Smooth muscle cell of trachea (primary cell): ENCODE data around the gene RECK. TPM values are rescaled to one million over a fixed set of nuclear protein-coding genes. Genes with fewer than 3 reads are reported as not detected.

Experiments used
- total RNA-seq: library from RNA; depleted of rRNA; stranded (reverse); fragments of >200 nt; gene quantifications from 2 replicates; pipeline ENCODE4 v1.2.1, GENCODE V29; 2014

RECK gene, protein sequence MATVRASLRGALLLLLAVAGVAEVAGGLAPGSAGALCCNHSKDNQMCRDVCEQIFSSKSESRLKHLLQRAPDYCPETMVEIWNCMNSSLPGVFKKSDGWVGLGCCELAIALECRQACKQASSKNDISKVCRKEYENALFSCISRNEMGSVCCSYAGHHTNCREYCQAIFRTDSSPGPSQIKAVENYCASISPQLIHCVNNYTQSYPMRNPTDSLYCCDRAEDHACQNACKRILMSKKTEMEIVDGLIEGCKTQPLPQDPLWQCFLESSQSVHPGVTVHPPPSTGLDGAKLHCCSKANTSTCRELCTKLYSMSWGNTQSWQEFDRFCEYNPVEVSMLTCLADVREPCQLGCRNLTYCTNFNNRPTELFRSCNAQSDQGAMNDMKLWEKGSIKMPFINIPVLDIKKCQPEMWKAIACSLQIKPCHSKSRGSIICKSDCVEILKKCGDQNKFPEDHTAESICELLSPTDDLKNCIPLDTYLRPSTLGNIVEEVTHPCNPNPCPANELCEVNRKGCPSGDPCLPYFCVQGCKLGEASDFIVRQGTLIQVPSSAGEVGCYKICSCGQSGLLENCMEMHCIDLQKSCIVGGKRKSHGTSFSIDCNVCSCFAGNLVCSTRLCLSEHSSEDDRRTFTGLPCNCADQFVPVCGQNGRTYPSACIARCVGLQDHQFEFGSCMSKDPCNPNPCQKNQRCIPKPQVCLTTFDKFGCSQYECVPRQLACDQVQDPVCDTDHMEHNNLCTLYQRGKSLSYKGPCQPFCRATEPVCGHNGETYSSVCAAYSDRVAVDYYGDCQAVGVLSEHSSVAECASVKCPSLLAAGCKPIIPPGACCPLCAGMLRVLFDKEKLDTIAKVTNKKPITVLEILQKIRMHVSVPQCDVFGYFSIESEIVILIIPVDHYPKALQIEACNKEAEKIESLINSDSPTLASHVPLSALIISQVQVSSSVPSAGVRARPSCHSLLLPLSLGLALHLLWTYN
- 81.6 and 138 TPM in 2 replicates for total RNA-seq

GRCh38 chr9:36036780-36037548 is at the start of gene RECK:
Gene RECK (plus strand): TSS chr9:36036913. CDS start chr9:36036999, 86 bp downstream.

GRCh38 chr9:36136272-36136893 is 99.7 kb downstream of the RECK start, which contains the start of gene GLIPR2:
Gene GLIPR2 (plus strand): TSS chr9:36136733. CDS start chr9:36136779, 46 bp downstream.

DNA sequence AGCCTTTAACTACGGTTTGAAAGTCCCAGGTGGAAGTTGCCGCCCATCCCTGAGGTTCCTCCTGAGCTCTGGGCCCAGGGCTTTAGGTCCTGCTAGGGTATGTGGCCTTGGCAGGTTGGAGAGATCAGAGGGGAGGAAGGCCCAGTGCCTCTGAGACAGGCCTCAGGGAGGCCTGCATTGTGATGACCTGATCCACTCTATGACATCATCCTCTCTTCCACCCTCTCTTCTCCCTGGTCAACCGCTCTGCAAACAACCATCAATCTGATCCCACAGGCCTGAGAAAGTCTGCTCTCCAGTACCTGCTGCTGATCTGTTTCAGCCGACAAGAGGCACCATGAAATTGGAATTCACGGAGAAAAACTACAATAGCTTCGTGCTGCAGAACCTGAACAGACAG is 132.5 kb downstream of the RECK start, which contains the start of gene CCIN:
Gene CCIN (plus strand): TSS at position 223 of the 400 bp plus-strand sequence. CDS start 115 bp downstream, at position 338.

Other genes with a start within 250 kb of the RECK start
- 48.6 and 54.3 TPM in 2 replicates for gene NPR2, start 245.3 kb upstream of the RECK start, total RNA-seq
- 0.99 and 1.5 TPM in 2 replicates for gene SPAG8, start 224.7 kb upstream of the RECK start, total RNA-seq
- gene HINT2, start 221.9 kb upstream of the RECK start, total RNA-seq: 12.1 and 30.5 TPM in 2 replicates
- gene FAM221B, start 208.2 kb upstream of the RECK start, total RNA-seq: not detected in 2 replicates
- 6.5 and 7.4 TPM in 2 replicates for gene TMEM8B, start 207.7 kb upstream of the RECK start, total RNA-seq
- gene OR13J1, start 166.5 kb upstream of the RECK start, total RNA-seq: not detected in 2 replicates
- gene HRCT1, start 130.7 kb upstream of the RECK start, total RNA-seq: 0.15 and 0.83 TPM in 2 replicates
- gene SPAAR, start 127.4 kb upstream of the RECK start, total RNA-seq: under 0.01 TPM in 1 of 2 replicates, not detected in the other
- not detected in 2 replicates for gene OR2S2, start 78.8 kb upstream of the RECK start, total RNA-seq
- gene GLIPR2, start 99.8 kb downstream of the RECK start, total RNA-seq: 57.0 and 62.5 TPM in 2 replicates
- 1.7 and 2.6 TPM in 2 replicates for gene CCIN, start 132.5 kb downstream of the RECK start, total RNA-seq
- 352 and 385 TPM in 2 replicates for gene CLTA, start 154.0 kb downstream of the RECK start, total RNA-seq
- 26.6 and 42.3 TPM in 2 replicates for gene GNE, start 221.5 kb downstream of the RECK start, total RNA-seq